K562 (cell line): Measurements from ENCODE around the gene DNAH10. TPM values are rescaled to one million over a fixed set of nuclear protein-coding genes. Genes with fewer than 3 reads are reported as not detected.
A peak's percentile ranks its signal among the peaks of the same experiment; 100 is the strongest.

Experiments used
- ATF7 ChIP-seq: fragments of 450-650 bp; IDR thresholded peaks from 2 replicates; pipeline ENCODE4 v1.7.1; 2014; ENCODE audit warnings: mild to moderate bottlenecking, moderate library complexity
- CEBPG ChIP-seq, 3 experiments: fragments of 200-800 bp in 1 of 3; sonication (Bioruptor generic) in 1 of 3; sonication (generic) in 1 of 3; formaldehyde crosslinking in 1 of 3; IDR thresholded peaks in 2 of 3; conservative IDR thresholded peaks in 1 of 3; 2 replicates each; pipeline versions ENCODE4 v1.6.1 to v1.8.0; 2016 to 2022; ENCODE audit warnings: missing compliant biosample characterization in 2 of 3, missing genetic modification characterization in 2 of 3, mild to moderate bottlenecking in 1 of 3, missing genetic modification reagents in 1 of 3
- FOSL1 ChIP-seq: fragments of 200-800 bp; sonication (Bioruptor generic); conservative IDR thresholded peaks from 2 replicates; pipeline ENCODE4 v1.6.1; 2016; ENCODE audit warnings: missing genetic modification characterization, missing compliant biosample characterization
- GATA2 ChIP-seq: sonication (generic); formaldehyde crosslinking; IDR thresholded peaks from 2 replicates; pipeline ENCODE4 v1.4.0; 2020; ENCODE audit warnings: mild to moderate bottlenecking, missing genetic modification reagents
- GTF2A2 ChIP-seq: IDR thresholded peaks from 2 replicates; pipeline ENCODE4 v1.6.1; 2016; ENCODE audit warnings: mild to moderate bottlenecking, missing genetic modification characterization, missing compliant biosample characterization
- GTF2B ChIP-seq: IDR thresholded peaks from 2 replicates; pipeline ENCODE4 v1.6.1; 2011; ENCODE audit not compliant: insufficient read length; ENCODE audit errors: extremely low read depth
- HDAC2 ChIP-seq: fragments of 450-650 bp; IDR thresholded peaks from 2 replicates; pipeline ENCODE4 v1.6.1; 2016; ENCODE audit warnings: mild to moderate bottlenecking
- SRSF7 ChIP-seq: fragments of 200-400 bp; formaldehyde crosslinking; optimal IDR thresholded peaks from 2 replicates; pipeline ENCODE3; 2017; ENCODE audit warnings: mild to moderate bottlenecking, low read depth, low read length
- TAF7 ChIP-seq: fragments of 450-650 bp; IDR thresholded peaks from 2 replicates; pipeline ENCODE4 v1.6.1; 2016; ENCODE audit warnings: missing genetic modification characterization, missing compliant biosample characterization
- TGIF2 ChIP-seq: sonication (generic); formaldehyde crosslinking; IDR thresholded peaks from 2 replicates; pipeline ENCODE4 v1.8.1; 2022; ENCODE audit warnings: mild to moderate bottlenecking, missing genetic modification reagents, moderate library complexity
- ZBTB17 ChIP-seq: fragments of 450-650 bp; formaldehyde crosslinking; IDR thresholded peaks from 2 replicates; pipeline ENCODE4 v1.4.0; 2020; ENCODE audit warnings: mild to moderate bottlenecking
- polyA plus RNA-seq, 8 experiments: library from polyadenylated mRNA; depleted of rRNA in 4 of 8; stranded (reverse) in 5 of 8; unstranded in 3 of 8; fragments of >200 nt; fragmentation: Nextera tagmentation in 2 of 8; fragmentation: Illumina TruSeq in 1 of 8; extraction: Ambion mirVana in 2 of 8; extraction: Trizol in 1 of 8; gene quantifications; 2 replicates each; pipeline versions ENCODE4 v1.2.1 to v1.2.3, GENCODE V29; 2011 to 2014; ENCODE audit warnings: inconsistent platforms in 1 of 8, missing spikeins in 1 of 8
- total RNA-seq, 7 experiments: library from RNA; depleted of rRNA in 6 of 7; stranded (reverse); fragments of >200 nt in 6 of 7; fragmentation: Illumina TruSeq in 2 of 7; extraction: Trizol in 2 of 7; gene quantifications; 2 replicates each; pipeline versions ENCODE4 v1.2.1 to v1.2.3, GENCODE V29; 2011 to 2021; ENCODE audit warnings: low replicate concordance in 1 of 7
- TF ChIP-seq, protein P1 (sequence below): sonication (generic); formaldehyde crosslinking; IDR thresholded peaks from 2 replicates; pipeline ENCODE4 v1.8.1; 2023; ENCODE audit warnings: mild to moderate bottlenecking, missing genetic modification reagents
- TF ChIP-seq, protein P2 (sequence below), 2 experiments: fragments of 450-650 bp; formaldehyde crosslinking in 1 of 2; IDR thresholded peaks; 2 replicates each; pipeline versions ENCODE4 v1.4.0 to v1.6.1; 2014 to 2020; ENCODE audit warnings: mild to moderate bottlenecking in 2 of 2, borderline replicate concordance in 1 of 2, low read depth in 1 of 2

Gene DNAH10
- total and polyA plus RNA-seq, 9 of the 15 experiments (the other 6 are each of a cell fraction or from before 2014, with no cell fraction given), result 0.01 to 0.06 (median 0.04) TPM; not detected in 1

DNA sequence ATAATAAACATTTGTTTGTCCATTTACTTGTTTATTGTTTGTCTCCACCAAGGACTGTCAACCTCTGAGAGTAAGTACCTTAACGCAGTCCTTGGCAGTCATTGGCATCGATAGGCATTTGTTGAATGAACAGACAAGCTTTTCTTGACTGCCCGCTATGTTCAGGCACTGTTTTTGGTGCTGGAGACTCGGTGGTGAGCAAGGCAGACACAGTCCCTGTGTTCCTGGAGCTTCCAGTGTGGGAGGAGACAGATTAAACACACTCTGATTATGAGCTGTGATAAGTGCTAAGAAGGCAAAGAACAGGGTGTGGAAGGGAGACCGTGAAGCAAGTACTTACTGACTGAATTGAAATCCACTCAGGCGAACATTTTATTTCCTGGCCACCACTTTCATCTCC lies 48.7 kb upstream of the DNAH10 start (continued):
- TF ChIP-seq TAF7 (tag) (0 out of 2 replicates have a peak, but pooled peaks have one; percentile 28), GTF2B (no peak), ATF7 (no peak), GTF2A2 (tag) (no peak), FOSL1 (tag) (0 out of 2 replicates have a peak, but pooled peaks have one; percentile 16), ZBTB17 (CRISPR knock-in tag) (no peak), SRSF7 (no peak), TGIF2 (no peak), GATA2 (CRISPR knock-in tag) (0 out of 2 replicates have a peak, but pooled peaks have one; percentile 29), CEBPG (CRISPR knock-in tag; IDR thresholded peaks at IDR 0.05) (no peak), CEBPG (tag; conservative IDR thresholded peaks at IDR 0.05 in 1 of 2, IDR thresholded peaks at IDR 0.05 in 1 of 2) (no peak), HDAC2 (0 out of 2 replicates have a peak, but pooled peaks have one; percentile 45)
- TF ChIP-seq, protein P1, sequence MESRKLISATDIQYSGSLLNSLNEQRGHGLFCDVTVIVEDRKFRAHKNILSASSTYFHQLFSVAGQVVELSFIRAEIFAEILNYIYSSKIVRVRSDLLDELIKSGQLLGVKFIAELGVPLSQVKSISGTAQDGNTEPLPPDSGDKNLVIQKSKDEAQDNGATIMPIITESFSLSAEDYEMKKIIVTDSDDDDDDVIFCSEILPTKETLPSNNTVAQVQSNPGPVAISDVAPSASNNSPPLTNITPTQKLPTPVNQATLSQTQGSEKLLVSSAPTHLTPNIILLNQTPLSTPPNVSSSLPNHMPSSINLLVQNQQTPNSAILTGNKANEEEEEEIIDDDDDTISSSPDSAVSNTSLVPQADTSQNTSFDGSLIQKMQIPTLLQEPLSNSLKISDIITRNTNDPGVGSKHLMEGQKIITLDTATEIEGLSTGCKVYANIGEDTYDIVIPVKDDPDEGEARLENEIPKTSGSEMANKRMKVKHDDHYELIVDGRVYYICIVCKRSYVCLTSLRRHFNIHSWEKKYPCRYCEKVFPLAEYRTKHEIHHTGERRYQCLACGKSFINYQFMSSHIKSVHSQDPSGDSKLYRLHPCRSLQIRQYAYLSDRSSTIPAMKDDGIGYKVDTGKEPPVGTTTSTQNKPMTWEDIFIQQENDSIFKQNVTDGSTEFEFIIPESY (CRISPR knock-in tag), result no peak
- TF ChIP-seq, protein P2, sequence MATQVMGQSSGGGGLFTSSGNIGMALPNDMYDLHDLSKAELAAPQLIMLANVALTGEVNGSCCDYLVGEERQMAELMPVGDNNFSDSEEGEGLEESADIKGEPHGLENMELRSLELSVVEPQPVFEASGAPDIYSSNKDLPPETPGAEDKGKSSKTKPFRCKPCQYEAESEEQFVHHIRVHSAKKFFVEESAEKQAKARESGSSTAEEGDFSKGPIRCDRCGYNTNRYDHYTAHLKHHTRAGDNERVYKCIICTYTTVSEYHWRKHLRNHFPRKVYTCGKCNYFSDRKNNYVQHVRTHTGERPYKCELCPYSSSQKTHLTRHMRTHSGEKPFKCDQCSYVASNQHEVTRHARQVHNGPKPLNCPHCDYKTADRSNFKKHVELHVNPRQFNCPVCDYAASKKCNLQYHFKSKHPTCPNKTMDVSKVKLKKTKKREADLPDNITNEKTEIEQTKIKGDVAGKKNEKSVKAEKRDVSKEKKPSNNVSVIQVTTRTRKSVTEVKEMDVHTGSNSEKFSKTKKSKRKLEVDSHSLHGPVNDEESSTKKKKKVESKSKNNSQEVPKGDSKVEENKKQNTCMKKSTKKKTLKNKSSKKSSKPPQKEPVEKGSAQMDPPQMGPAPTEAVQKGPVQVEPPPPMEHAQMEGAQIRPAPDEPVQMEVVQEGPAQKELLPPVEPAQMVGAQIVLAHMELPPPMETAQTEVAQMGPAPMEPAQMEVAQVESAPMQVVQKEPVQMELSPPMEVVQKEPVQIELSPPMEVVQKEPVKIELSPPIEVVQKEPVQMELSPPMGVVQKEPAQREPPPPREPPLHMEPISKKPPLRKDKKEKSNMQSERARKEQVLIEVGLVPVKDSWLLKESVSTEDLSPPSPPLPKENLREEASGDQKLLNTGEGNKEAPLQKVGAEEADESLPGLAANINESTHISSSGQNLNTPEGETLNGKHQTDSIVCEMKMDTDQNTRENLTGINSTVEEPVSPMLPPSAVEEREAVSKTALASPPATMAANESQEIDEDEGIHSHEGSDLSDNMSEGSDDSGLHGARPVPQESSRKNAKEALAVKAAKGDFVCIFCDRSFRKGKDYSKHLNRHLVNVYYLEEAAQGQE (IDR thresholded peaks at IDR 0.05; ENCODE audit: borderline replicate concordance), result peak; percentile 3; the same call in 1 of the 2 replicates
- TF ChIP-seq, protein P2 (CRISPR knock-in tag; IDR thresholded peaks at IDR 0.05; ENCODE audit: low read depth), result no peak
